HEK293 (cell line): Measurements from ENCODE around the gene PIGR.

ENCODE experiments used
- CTCF ChIA-PET: fragments of 350-600 bp; formaldehyde crosslinking; extraction: SDS; loops from one replicate; lab custom pipeline; 2021; ENCODE audit warnings: antibody characterized with exemption; lab: Yijun Ruan, JAX
- POLR2A ChIA-PET: fragments of 300-600 bp; formaldehyde crosslinking; extraction: SDS; loops from one replicate; lab custom pipeline; 2020; ENCODE audit warnings: antibody characterized with exemption, inconsistent platforms; lab: Yijun Ruan, JAX
- H3K27ac ChIP-seq: fragments of 200-500 bp; sonication (Bioruptor generic); 2 replicates; pipeline ENCODE4 v1.5.1; 2014; ENCODE audit warnings: low read depth, low read length, control low read depth, inconsistent platforms; ENCODE audit errors: extremely low read depth
- H3K36me3 ChIP-seq, 2 experiments: fragments of 200-500 bp in 1 of 2; sonication (Bioruptor generic) in 1 of 2; 1 replicate in 1 of 2; 2 replicates in 1 of 2; pipeline ENCODE4 v1.5.1; 2014 to 2017; ENCODE audit warnings: inconsistent platforms in 2 of 2, low read length in 2 of 2; ENCODE audit not compliant: control insufficient read depth in 2 of 2, insufficient read depth in 1 of 2
- H3K4me1 ChIP-seq: fragments of 200-500 bp; sonication (Bioruptor generic); 2 replicates; pipeline ENCODE4 v1.5.1; 2014; ENCODE audit warnings: mild to moderate bottlenecking, low read length, inconsistent platforms; ENCODE audit not compliant: control insufficient read depth, insufficient read depth
- H3K4me3 ChIP-seq: 2 replicates; pipeline ENCODE4 v1.5.1; 2011; ENCODE audit warnings: low read depth, mild to moderate bottlenecking, control low read depth, low read length, moderate library complexity
- H3K9me3 ChIP-seq: fragments of 200-500 bp; sonication (Bioruptor generic); 2 replicates; pipeline ENCODE4 v1.5.1; 2014; ENCODE audit warnings: low read depth, low read length, inconsistent platforms; ENCODE audit not compliant: control insufficient read depth, insufficient read depth
- AEBP2 ChIP-seq: fragments of 450-650 bp; formaldehyde crosslinking; IDR thresholded peaks from 2 replicates; pipeline ENCODE4 v1.5.1; 2016; ENCODE audit warnings: missing biosample characterization, missing genetic modification characterization, borderline replicate concordance
- EGR2 ChIP-seq: fragments of 450-650 bp; formaldehyde crosslinking; IDR thresholded peaks from 2 replicates; pipeline ENCODE4 v1.5.1; 2016; ENCODE audit warnings: low read depth, missing biosample characterization, missing genetic modification characterization
- GLIS2 ChIP-seq: fragments of 450-650 bp; formaldehyde crosslinking; IDR thresholded peaks from 2 replicates; pipeline ENCODE4 v1.5.1; 2016; ENCODE audit warnings: missing biosample characterization, missing genetic modification characterization
- PRDM1 ChIP-seq: fragments of 450-650 bp; formaldehyde crosslinking; IDR thresholded peaks from 2 replicates; pipeline ENCODE4; 2016; ENCODE audit warnings: missing biosample characterization, missing genetic modification characterization
- SETDB1 ChIP-seq: IDR thresholded peaks from one replicate; pipeline ENCODE4 v1.6.1; 2017; ENCODE audit warnings: mild to moderate bottlenecking, low read length, moderate library complexity, mixed read lengths; ENCODE audit not compliant: insufficient read length
- SP3 ChIP-seq: fragments of 450-650 bp; formaldehyde crosslinking; IDR thresholded peaks from 2 replicates; pipeline ENCODE4 v1.5.1; 2016; ENCODE audit warnings: missing biosample characterization, missing genetic modification characterization
- ZBTB17 ChIP-seq: fragments of 450-650 bp; formaldehyde crosslinking; IDR thresholded peaks from 2 replicates; pipeline ENCODE4 v1.5.1; 2016; ENCODE audit warnings: missing biosample characterization, missing genetic modification characterization
- ZNF133 ChIP-seq: fragments of 450-650 bp; formaldehyde crosslinking; IDR thresholded peaks from 2 replicates; pipeline ENCODE4 v1.5.1; 2016; ENCODE audit warnings: missing biosample characterization, missing genetic modification characterization
- ZNF324 ChIP-seq: fragments of 450-650 bp; formaldehyde crosslinking; IDR thresholded peaks from 2 replicates; pipeline ENCODE4 v1.5.1; 2016; ENCODE audit warnings: missing biosample characterization, missing genetic modification characterization
- ZNF335 ChIP-seq: fragments of 450-650 bp; formaldehyde crosslinking; conservative IDR thresholded peaks from 2 replicates; pipeline ENCODE4 v1.5.1; 2016; ENCODE audit warnings: missing biosample characterization, missing genetic modification characterization
- ZNF366 ChIP-seq: fragments of 450-650 bp; formaldehyde crosslinking; conservative IDR thresholded peaks from 2 replicates; pipeline ENCODE4 v1.5.1; 2016; ENCODE audit warnings: missing biosample characterization, missing genetic modification characterization
- ZNF416 ChIP-seq: fragments of 450-650 bp; formaldehyde crosslinking; IDR thresholded peaks from 2 replicates; pipeline ENCODE4 v1.5.1; 2016; ENCODE audit warnings: missing biosample characterization, missing genetic modification characterization
- ZNF426 ChIP-seq: fragments of 450-650 bp; formaldehyde crosslinking; IDR thresholded peaks from 2 replicates; pipeline ENCODE4 v1.5.1; 2017; ENCODE audit warnings: missing biosample characterization, missing genetic modification characterization, mild to moderate bottlenecking, inconsistent platforms, moderate library complexity
- ZNF501 ChIP-seq: fragments of 450-650 bp; formaldehyde crosslinking; IDR thresholded peaks from 2 replicates; pipeline ENCODE4 v1.5.1; 2016; ENCODE audit warnings: missing biosample characterization, missing genetic modification characterization
- ZNF510 ChIP-seq: fragments of 450-650 bp; formaldehyde crosslinking; IDR thresholded peaks from 2 replicates; pipeline ENCODE4 v1.5.1; 2018; ENCODE audit warnings: mild to moderate bottlenecking, missing genetic modification characterization, missing biosample characterization; ENCODE audit not compliant: insufficient replicate concordance
- ZNF514 ChIP-seq: fragments of 450-650 bp; formaldehyde crosslinking; IDR thresholded peaks from 2 replicates; pipeline ENCODE4 v1.5.1; 2016; ENCODE audit warnings: missing biosample characterization, missing genetic modification characterization
- ZNF530 ChIP-seq: fragments of 450-650 bp; formaldehyde crosslinking; IDR thresholded peaks from 2 replicates; pipeline ENCODE4 v1.5.1; 2016; ENCODE audit warnings: low read depth, missing biosample characterization, missing genetic modification characterization
- ZNF704 ChIP-seq: fragments of 450-650 bp; formaldehyde crosslinking; IDR thresholded peaks from 2 replicates; pipeline ENCODE4 v1.5.1; 2016; ENCODE audit warnings: missing biosample characterization, missing genetic modification characterization
- ZNF747 ChIP-seq: fragments of 450-650 bp; formaldehyde crosslinking; IDR thresholded peaks from 2 replicates; pipeline ENCODE4 v1.5.1; 2016; ENCODE audit warnings: missing biosample characterization, missing genetic modification characterization
- ZNF76 ChIP-seq: fragments of 450-650 bp; formaldehyde crosslinking; IDR thresholded peaks from 2 replicates; pipeline ENCODE4; 2016; ENCODE audit warnings: low read depth, missing biosample characterization, missing genetic modification characterization, borderline replicate concordance
- ZNF776 ChIP-seq: fragments of 450-650 bp; formaldehyde crosslinking; IDR thresholded peaks from 2 replicates; pipeline ENCODE4 v1.5.0; 2017; ENCODE audit warnings: missing biosample characterization, missing genetic modification characterization, borderline replicate concordance
- ZNF830 ChIP-seq: fragments of 450-650 bp; IDR thresholded peaks from 2 replicates; pipeline ENCODE4 v1.5.0; 2018; ENCODE audit warnings: missing biosample characterization, missing genetic modification characterization, low read depth, mild to moderate bottlenecking, moderate library complexity

PIGR gene

GRCh38 chr1:206898915-206899431 lies 47.3 kb downstream of the PIGR start:
- no peaks in the 10 kb centered on the region; the same call in 1 of the 2 replicates for H3K4me1 ChIP-seq
- H3K36me3 ChIP-seq, result no peaks in the 10 kb centered on the region
- ChIA-PET CTCF (interaction anchor here (3.4 kb wide), 1 partner anchor 34 kb away, joined by 11 read pairs; the partner anchor contains the start of gene IL20), POLR2A (no interaction called here)
- TF ChIP-seq ZNF510 (tag by site-specific recombination), result no peak
- TF ChIP-seq ZNF830 (tag by site-specific recombination), result no peak
- TF ChIP-seq ZNF133 (tag by site-specific recombination), result no peak
- TF ChIP-seq ZNF426, result no peak
- TF ChIP-seq SP3 (tag by site-specific recombination), result no peak
- no peak for TF ChIP-seq ZNF416 (tag by site-specific recombination)
- no peak for TF ChIP-seq ZNF776 (tag by site-specific recombination)
- no peak for TF ChIP-seq ZNF747 (tag by site-specific recombination)
- no peak for TF ChIP-seq ZNF514 (tag by site-specific recombination)
- TF ChIP-seq AEBP2, result no peak
- no peak overlapping the region for H3K27ac ChIP-seq
- H3K9me3 ChIP-seq, result no peaks in the 10 kb centered on the region
- no peak overlapping the region for H3K4me3 ChIP-seq

GRCh38 chr1:206898089-206898914 lies 48.0 kb downstream of the PIGR start:
- Histone ChIP-seq H3K27ac (no peak overlapping the region), H3K4me1 (no peaks in the 10 kb centered on the region; the same call in 1 of the 2 replicates), H3K4me3 (no peak overlapping the region), H3K36me3 (no peaks in the 10 kb centered on the region), H3K9me3 (no peaks in the 10 kb centered on the region)
- TF ChIP-seq PRDM1 (tag by site-specific recombination), result peak; percentile 90
- no peak for TF ChIP-seq ZNF530 (tag by site-specific recombination)
- TF ChIP-seq ZNF501 (tag by site-specific recombination), result no peak
- no peak for TF ChIP-seq ZNF704 (tag by site-specific recombination)
- TF ChIP-seq ZNF366 (tag by site-specific recombination), result peak; percentile 68
- TF ChIP-seq GLIS2 (tag by site-specific recombination), result no peak
- TF ChIP-seq ZNF335 (tag by site-specific recombination), result peak; percentile 93
- POLR2A ChIA-PET, result no interaction called here
- CTCF ChIA-PET, result interaction anchor here (1.1 to 3.2 kb wide), 3 partner anchors 10 to 44 kb away, joined by 3 to 17 read pairs (median 8); no protein-coding TSS in a partner anchor

GRCh38 chr1:206897175-206897574 lies 49.1 kb downstream of the PIGR start, which contains the start of gene IL24:
Gene IL24, plus strand, starts transcription at chr1:206897443. Its CDS starts 390 bp downstream, at chr1:206897833.
- POLR2A ChIA-PET, result no interaction called here
- no peaks in the 10 kb centered on the region for H3K36me3 ChIP-seq
- CTCF ChIA-PET, result interaction anchor here (2.4 to 3.2 kb wide), 2 partner anchors 11 to 15 kb away, joined by 8 to 17 read pairs; no protein-coding TSS in a partner anchor
- H3K9me3 ChIP-seq, result no peaks in the 10 kb centered on the region
- H3K27ac ChIP-seq, result no peak within 1 kb of the TSS
- H3K4me1 ChIP-seq, result no peaks in the 10 kb centered on the region; the same call in 1 of the 2 replicates
- no peak within 1 kb of the TSS for H3K4me3 ChIP-seq
- TF ChIP-seq ZBTB17 (no peak), ZNF335 (tag by site-specific recombination) (no peak), SETDB1 (no peak), EGR2 (tag by site-specific recombination) (peak; percentile 27; the same call in 1 of the 2 replicates), ZNF324 (no peak), ZNF76 (tag by site-specific recombination) (no peak)
